GM12865 (cell line): ENCODE results near the gene MYO18A.
A peak's percentile ranks its signal among the peaks of the same experiment; 100 is the strongest.

Source experiments
- DNase-seq: peaks from one replicate; pipeline ENCODE4 v3.0.0; 2010; ENCODE audit warnings: low read depth
- H3K4me3 ChIP-seq: 2 replicates; pipeline ENCODE4 v1.5.1; 2011; ENCODE audit warnings: mild to moderate bottlenecking, low read depth, low read length, control low read depth
- CTCF ChIP-seq: IDR thresholded peaks from 2 replicates; pipeline ENCODE4 v1.5.1; 2011; ENCODE audit warnings: low read length, control low read depth, low read depth, inconsistent platforms; ENCODE audit not compliant: insufficient read depth; ENCODE audit errors: missing control alignments

The MYO18A gene

GRCh38 chr17:29138184-29138955 is 41.8 kb downstream of the MYO18A start:
- peak; percentile 56 for DNase-seq
- TF ChIP-seq CTCF = no peak
- peak overlapping the region; percentile 69 for H3K4me3 ChIP-seq

GRCh38 chr17:29136998-29137730 is 43.0 kb downstream of the MYO18A start:
- H3K4me3 ChIP-seq = no peak overlapping the region
- DNase-seq = no peak

GRCh38 chr17:29135464-29135863 is 44.7 kb downstream of the MYO18A start:
- TF ChIP-seq CTCF = no peak
- DNase-seq = no peak

More at GRCh38 chr17:29136998-29137730, 43.0 kb downstream of the MYO18A start:
- no peak for TF ChIP-seq CTCF

GRCh38 chr17:29133121-29133713 is 47.0 kb downstream of the MYO18A start:
- no peak for DNase-seq
- H3K4me3 ChIP-seq = no peak overlapping the region
- TF ChIP-seq CTCF = no peak

More at GRCh38 chr17:29135464-29135863, 44.7 kb downstream of the MYO18A start:
- H3K4me3 ChIP-seq = no peak overlapping the region

GRCh38 chr17:29131814-29132682 is 48.1 kb downstream of the MYO18A start:
- no peak for TF ChIP-seq CTCF
- no peak overlapping the region for H3K4me3 ChIP-seq
- no peak for DNase-seq

GRCh38 chr17:29129731-29130130 is 50.5 kb downstream of the MYO18A start:
- DNase-seq = no peak
- no peak overlapping the region for H3K4me3 ChIP-seq
- TF ChIP-seq CTCF = no peak
